ENCODE measurements around the gene RAB3IL1.

Gene RAB3IL1

GRCh38 chr11:61851113-61851899 is 66.1 kb downstream of the RAB3IL1 start:
- TF ChIP-seq CTCF (IDR thresholded peaks at IDR 0.05; ENCODE audit: control insufficient read depth, extremely low read depth, insufficient read depth), result no peak
- no peak overlapping the region for H3K4me3 ChIP-seq (ENCODE audit: low read depth, low read length)
- no peak for DNase-seq (ENCODE audit: low read depth)

GRCh38 chr11:61850687-61851086 is 66.7 kb downstream of the RAB3IL1 start:
- TF ChIP-seq CTCF (IDR thresholded peaks at IDR 0.05; ENCODE audit: control insufficient read depth, extremely low read depth, insufficient read depth), result no peak
- DNase-seq (ENCODE audit: low read depth), result no peak
- no peak overlapping the region for H3K4me3 ChIP-seq (ENCODE audit: low read depth, low read length)

- DNase-seq (ENCODE audit: low read depth), result no peak
- TF ChIP-seq CTCF (IDR thresholded peaks at IDR 0.05; ENCODE audit: control insufficient read depth, extremely low read depth, insufficient read depth), result no peak
- no peak overlapping the region for H3K4me3 ChIP-seq (ENCODE audit: low read depth, low read length)
Observed at GRCh38 chr11:61848631-61849030, 68.7 kb downstream of the RAB3IL1 start.

- no peak overlapping the region for H3K4me3 ChIP-seq (ENCODE audit: low read depth, low read length)
- TF ChIP-seq CTCF (IDR thresholded peaks at IDR 0.05; ENCODE audit: control insufficient read depth, extremely low read depth, insufficient read depth), result no peak
- no peak for DNase-seq (ENCODE audit: low read depth)
Observed at GRCh38 chr11:61847914-61848581, 69.3 kb downstream of the RAB3IL1 start.

All from LNCaP clone FGC (cell line).